PC-9 (cell line): Measurements from ENCODE around the gene LGALS7B. TPM values are rescaled to one million over a fixed set of nuclear protein-coding genes. Genes with fewer than 3 reads are reported as not detected.

ENCODE experiments used
- BruUV-seq: library from RNA; stranded (reverse); fragments of 400-500 nt; replicated peaks from 2 replicates; lab custom pipeline; 2021; lab: Mats Ljungman, UMichigan
- CTCF ChIA-PET: fragments of 300-600 bp; sonication (Branson Sonifier 250); formaldehyde crosslinking; loops from one replicate; lab custom pipeline; 2022; ENCODE audit warnings: antibody characterized with exemption; lab: Charles Lee
- POLR2A ChIA-PET: fragments of 300-600 bp; sonication (Branson Sonifier 250); formaldehyde crosslinking; loops from one replicate; lab custom pipeline; 2022; ENCODE audit warnings: antibody characterized with exemption; ENCODE audit not compliant: unreplicated experiment; lab: Charles Lee
- DNase-seq, 2 experiments: peaks; one replicate each; pipeline versions ENCODE4 v3.0.0 to v3.0.0-alpha.2; 2015 to 2022; ENCODE audit warnings: mixed read lengths in 1 of 2
- H2AFZ ChIP-seq: fragments of 200-600 bp; sonication (generic); 2 replicates; pipeline ENCODE4 v1.8.1; 2017; ENCODE audit warnings: antibody characterized with exemption
- H3F3A ChIP-seq: fragments of 200-600 bp; sonication (generic); 2 replicates; pipeline ENCODE4 v1.8.1; 2017; ENCODE audit warnings: antibody characterized with exemption, mild to moderate bottlenecking, low read depth; ENCODE audit not compliant: insufficient read depth
- H3K27ac ChIP-seq: fragments of 200-600 bp; sonication (generic); 2 replicates; pipeline ENCODE4 v1.6.1; 2016; ENCODE audit warnings: mixed run types
- H3K27me3 ChIP-seq: fragments of 200-600 bp; sonication (generic); 2 replicates; pipeline ENCODE4 v1.6.1; 2016; ENCODE audit warnings: low read depth, mixed run types; ENCODE audit not compliant: insufficient read depth
- H3K36me3 ChIP-seq: fragments of 200-600 bp; sonication (generic); 2 replicates; pipeline ENCODE4 v1.6.1; 2016; ENCODE audit warnings: low read depth, mixed run types
- H3K4me1 ChIP-seq: fragments of 200-600 bp; sonication (generic); replicated peaks from 2 replicates; pipeline ENCODE4 v1.6.1; 2016; ENCODE audit warnings: mixed run types; ENCODE audit not compliant: insufficient read depth
- H3K4me2 ChIP-seq: fragments of 200-600 bp; sonication (generic); 2 replicates; pipeline ENCODE4 v1.6.1; 2017; ENCODE audit warnings: mixed run types
- H3K4me3 ChIP-seq: fragments of 200-600 bp; sonication (generic); 2 replicates; pipeline ENCODE4 v1.6.1; 2016; ENCODE audit warnings: mixed run types
- H3K79me2 ChIP-seq: fragments of 200-600 bp; sonication (generic); 2 replicates; pipeline ENCODE4 v1.6.1; 2017; ENCODE audit warnings: low read depth, mixed run types
- H3K9me2 ChIP-seq: fragments of 200-600 bp; sonication (generic); 2 replicates; pipeline ENCODE4 v1.8.1; 2017; ENCODE audit warnings: mild to moderate bottlenecking; ENCODE audit not compliant: insufficient read depth
- H3K9me3 ChIP-seq: fragments of 200-600 bp; sonication (generic); 2 replicates; pipeline ENCODE4 v1.8.1; 2016; ENCODE audit warnings: low read depth; ENCODE audit not compliant: insufficient read depth
- H4K20me1 ChIP-seq: fragments of 200-600 bp; sonication (generic); 2 replicates; pipeline ENCODE4 v1.8.1; 2017; ENCODE audit not compliant: insufficient read depth
- CTCF ChIP-seq: fragments of 200-600 bp; sonication (generic); conservative IDR thresholded peaks from 2 replicates; pipeline ENCODE4 v1.6.1; 2017; ENCODE audit warnings: mixed run types, antibody characterized with exemption, mild to moderate bottlenecking, moderate library complexity
- EZH2 ChIP-seq: fragments of 200-600 bp; sonication (generic); IDR thresholded peaks from 2 replicates; pipeline ENCODE4 v1.8.0; 2017; ENCODE audit warnings: antibody characterized with exemption, low read depth
- intact Hi-C: fragments of 100-400 bp; cut with micrococcal nuclease; formaldehyde crosslinking; loops from one replicate; pipeline ENCODE4 v1.10.0; 2022; ENCODE audit not compliant: unreplicated experiment
- total RNA-seq: library from RNA; stranded (reverse); gene quantifications from 2 replicates; pipeline ENCODE4 v1.2.3, GENCODE V29; 2021

LGALS7B gene
- total RNA-seq, 1 experiment from 2014 or later: not detected

- Histone ChIP-seq H4K20me1 (no peaks in the 10 kb centered on the region), H3K27me3 (no peaks in the 10 kb centered on the region), H3K27ac (no peak overlapping the region), H2AFZ (no peak overlapping the region), H3K79me2 (no peaks in the 10 kb centered on the region), H3K9me3 (no peaks in the 10 kb centered on the region), H3K4me2 (no peak overlapping the region), H3F3A (no peaks in the 10 kb centered on the region), H3K4me3 (no peak overlapping the region), H3K36me3 (no peaks in the 10 kb centered on the region), H3K9me2 (no peaks in the 10 kb centered on the region), H3K4me1 (no peaks in the 10 kb centered on the region)
- TF ChIP-seq EZH2: no peak
- TF ChIP-seq CTCF: no peak
- no TSS peak for BruUV-seq
- ChIA-PET POLR2A (no interaction called here), CTCF (no interaction called here)
- intact Hi-C loops: no loop called here
- no peak for DNase-seq
Measured at GRCh38 chr19:38808741-38809140, 19.7 kb downstream of the LGALS7B start.

GRCh38 chr19:38809592-38810252, 20.7 kb downstream of the LGALS7B start:
- intact Hi-C loops: no loop called here
- H4K20me1 ChIP-seq: no peaks in the 10 kb centered on the region
- no peak overlapping the region for H2AFZ ChIP-seq
- H3K27ac ChIP-seq: no peak overlapping the region
- no peaks in the 10 kb centered on the region for H3K4me1 ChIP-seq
- no TSS peak for BruUV-seq
- no peak overlapping the region for H3K4me3 ChIP-seq
- TF ChIP-seq EZH2 (no peak), CTCF (no peak)
- ChIA-PET POLR2A (no interaction called here), CTCF (no interaction called here)
- no peaks in the 10 kb centered on the region for H3F3A ChIP-seq
- H3K27me3 ChIP-seq: no peaks in the 10 kb centered on the region
- H3K4me2 ChIP-seq: no peak overlapping the region
- H3K79me2 ChIP-seq: no peaks in the 10 kb centered on the region
- no peaks in the 10 kb centered on the region for H3K9me3 ChIP-seq
- H3K36me3 ChIP-seq: no peaks in the 10 kb centered on the region
- H3K9me2 ChIP-seq: no peaks in the 10 kb centered on the region
- no peak for DNase-seq

- intact Hi-C loops: no loop called here
- H2AFZ ChIP-seq: no peak overlapping the region
- H3K79me2 ChIP-seq: no peaks in the 10 kb centered on the region
- H3K27me3 ChIP-seq: no peaks in the 10 kb centered on the region
- no peaks in the 10 kb centered on the region for H4K20me1 ChIP-seq
- H3K36me3 ChIP-seq: no peaks in the 10 kb centered on the region
- no TSS peak for BruUV-seq
- no peak overlapping the region for H3K4me2 ChIP-seq
- no peak overlapping the region for H3K27ac ChIP-seq
- H3F3A ChIP-seq: no peaks in the 10 kb centered on the region
- no peaks in the 10 kb centered on the region for H3K9me3 ChIP-seq
- TF ChIP-seq EZH2: no peak
- TF ChIP-seq CTCF: no peak
- no peak overlapping the region for H3K4me3 ChIP-seq
- H3K9me2 ChIP-seq: no peaks in the 10 kb centered on the region
- ChIA-PET POLR2A (no interaction called here), CTCF (no interaction called here)
- H3K4me1 ChIP-seq: no peaks in the 10 kb centered on the region
- DNase-seq: no peak
Measured at GRCh38 chr19:38812009-38812840, 23.2 kb downstream of the LGALS7B start.
